Hematopoietic multipotent progenitor cell treated with erythropoietin and hydrocortisone succinate and interleukin-3 and kit ligand, for 4 days (in vitro differentiated cells): ENCODE measurements around the gene A2ML1.

Source experiments
- DNase-seq: peaks from one replicate; pipeline ENCODE4 v3.0.0-alpha.2; 2015

Gene A2ML1

DNA sequence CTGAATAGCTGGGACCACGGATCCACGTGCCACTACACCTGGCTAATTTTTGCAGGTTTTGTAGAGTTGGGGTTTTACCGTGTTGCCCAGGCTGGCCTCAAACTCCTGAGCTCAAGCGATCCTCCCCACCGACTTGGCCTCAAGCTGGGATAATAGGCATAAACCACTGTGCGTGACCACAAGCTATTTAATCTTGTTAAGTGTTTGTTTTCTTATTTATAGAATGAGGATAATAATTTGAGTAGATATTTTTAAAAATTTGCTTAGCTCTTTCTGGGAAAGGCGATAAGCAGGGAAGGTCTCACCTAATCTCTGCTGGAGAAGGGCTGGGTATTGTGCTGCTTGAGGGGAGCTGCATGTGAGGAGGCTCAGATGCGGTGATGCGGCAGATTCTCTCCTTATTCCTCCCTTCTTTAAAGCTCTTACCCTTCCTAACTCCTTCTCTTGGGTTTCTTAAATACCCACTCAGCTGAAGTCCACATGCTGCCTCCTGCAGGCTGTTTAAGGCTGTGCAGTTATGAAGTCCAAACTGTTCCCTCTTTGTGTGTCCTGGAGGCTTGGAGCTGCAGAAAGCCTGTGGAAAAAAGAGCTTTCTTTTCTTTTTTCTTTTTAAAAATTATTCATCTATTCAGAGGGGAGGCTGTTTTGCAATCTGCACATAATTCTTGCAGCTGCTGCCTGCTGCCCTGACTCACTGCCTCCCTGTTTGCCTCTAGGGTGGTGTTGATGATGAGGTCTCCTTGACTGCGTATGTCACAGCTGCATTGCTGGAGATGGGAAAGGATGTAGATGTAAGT lies 37.9 kb downstream of the A2ML1 start:
- DNase-seq = peak; percentile 80

DNA sequence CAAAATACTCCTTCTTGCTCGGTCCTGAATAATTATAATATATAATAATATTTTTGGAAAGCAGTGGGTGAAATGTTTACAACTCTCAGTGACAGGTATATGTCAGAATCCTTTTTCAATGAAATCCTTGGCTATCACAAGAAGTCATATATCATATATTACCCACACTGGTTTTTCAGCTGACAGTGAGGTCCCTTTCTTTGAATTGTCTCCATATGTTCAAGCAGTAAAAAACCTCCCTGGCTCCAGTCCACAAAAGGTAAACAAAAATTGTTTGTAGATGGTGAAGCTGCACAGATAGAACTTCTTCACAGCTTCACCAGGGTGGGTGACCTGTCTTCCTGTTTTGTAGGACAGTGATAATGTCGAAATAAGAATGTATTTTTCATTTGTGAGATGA lies 44.0 kb downstream of the A2ML1 start:
- DNase-seq = no peak

DNA sequence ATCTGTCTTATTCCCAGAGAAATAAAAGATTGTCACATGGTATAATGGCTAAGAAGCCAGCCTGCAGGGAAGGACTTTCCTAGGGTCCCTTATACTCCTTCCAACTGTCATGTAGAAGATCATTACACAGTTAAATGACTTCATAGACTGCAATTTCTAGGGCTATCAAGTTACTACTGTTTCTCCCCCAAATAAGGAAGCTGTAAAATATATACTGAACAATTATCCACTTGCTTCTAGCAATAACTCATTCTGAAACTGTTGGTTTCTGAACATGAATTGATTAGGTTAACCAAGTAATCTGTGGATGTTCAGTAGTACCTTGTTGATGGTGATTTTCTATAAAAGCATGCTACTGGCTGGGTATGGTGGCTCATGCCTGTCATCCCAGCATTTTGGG lies 44.6 kb downstream of the A2ML1 start:
- no peak for DNase-seq

DNA sequence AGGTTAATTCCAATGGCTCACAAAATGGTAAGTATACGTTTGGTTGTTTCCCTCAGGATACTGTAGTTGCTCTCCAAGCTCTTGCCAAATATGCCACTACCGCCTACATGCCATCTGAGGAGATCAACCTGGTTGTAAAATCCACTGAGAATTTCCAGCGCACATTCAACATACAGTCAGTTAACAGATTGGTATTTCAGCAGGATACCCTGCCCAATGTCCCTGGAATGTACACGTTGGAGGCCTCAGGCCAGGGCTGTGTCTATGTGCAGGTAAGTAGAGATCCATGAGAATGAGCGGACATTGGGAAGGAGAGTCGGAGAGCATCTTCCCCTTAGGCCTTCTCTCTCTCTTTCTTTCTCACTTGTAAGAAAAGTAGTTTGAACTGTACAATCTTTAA lies 45.4 kb downstream of the A2ML1 start:
- no peak for DNase-seq

DNA sequence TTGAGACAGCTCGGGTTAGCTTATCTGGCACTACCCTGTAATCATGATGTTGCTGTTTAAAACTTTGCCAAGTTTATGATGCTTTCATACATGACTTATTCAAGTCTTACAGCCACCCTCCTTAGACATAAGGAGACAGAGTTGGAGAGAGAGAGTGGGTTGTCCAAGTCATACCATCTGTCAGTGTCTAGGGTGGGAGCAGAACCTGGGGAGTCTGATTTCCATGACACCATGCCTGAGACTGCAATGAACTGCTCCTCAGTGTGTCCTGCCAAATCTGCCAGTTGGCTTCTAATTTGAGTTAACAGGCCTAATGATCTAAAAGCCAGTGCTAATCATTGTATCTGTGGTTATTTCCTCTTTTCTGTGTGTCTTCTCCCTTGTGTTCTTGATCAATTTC lies 48.2 kb downstream of the A2ML1 start:
- no peak for DNase-seq

DNA sequence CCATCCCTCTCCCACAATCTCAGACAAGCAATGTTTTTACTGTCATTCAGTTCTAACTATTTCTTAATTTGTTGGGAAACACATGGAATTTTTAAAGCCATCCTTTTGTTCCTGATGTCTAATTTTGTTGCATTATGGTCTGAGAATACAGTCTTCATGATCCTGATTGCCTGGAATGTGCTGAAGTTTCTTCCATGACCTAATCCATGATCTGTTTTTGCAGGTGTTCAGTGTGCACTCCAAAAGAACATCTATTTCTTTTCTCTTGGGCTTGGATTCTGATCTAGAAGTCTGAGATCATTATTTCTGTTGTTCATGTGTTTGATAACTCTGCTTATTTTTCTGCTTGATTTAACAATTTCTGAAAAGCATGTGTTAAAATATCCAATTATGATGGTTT lies 48.6 kb downstream of the A2ML1 start:
- DNase-seq = no peak

DNA sequence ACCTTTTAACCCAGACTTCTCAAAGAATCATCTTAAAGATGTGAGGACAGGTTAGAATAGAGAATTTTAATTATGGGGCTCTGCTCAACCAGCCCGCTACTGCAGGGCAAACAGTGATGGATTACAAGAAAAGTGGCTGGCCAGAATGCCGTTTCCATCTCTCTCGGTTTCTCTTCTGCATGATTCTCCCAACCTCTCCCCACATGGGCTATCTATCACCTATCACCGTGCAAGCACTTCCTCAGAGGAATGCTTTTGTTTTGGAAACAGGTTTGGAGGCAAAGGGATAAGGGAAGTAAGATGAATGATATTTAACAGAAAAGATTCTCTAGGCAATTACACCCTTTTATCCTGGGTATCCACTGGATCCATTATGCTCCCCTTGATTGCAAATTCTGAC lies 54.5 kb downstream of the A2ML1 start:
- no peak for DNase-seq

DNA sequence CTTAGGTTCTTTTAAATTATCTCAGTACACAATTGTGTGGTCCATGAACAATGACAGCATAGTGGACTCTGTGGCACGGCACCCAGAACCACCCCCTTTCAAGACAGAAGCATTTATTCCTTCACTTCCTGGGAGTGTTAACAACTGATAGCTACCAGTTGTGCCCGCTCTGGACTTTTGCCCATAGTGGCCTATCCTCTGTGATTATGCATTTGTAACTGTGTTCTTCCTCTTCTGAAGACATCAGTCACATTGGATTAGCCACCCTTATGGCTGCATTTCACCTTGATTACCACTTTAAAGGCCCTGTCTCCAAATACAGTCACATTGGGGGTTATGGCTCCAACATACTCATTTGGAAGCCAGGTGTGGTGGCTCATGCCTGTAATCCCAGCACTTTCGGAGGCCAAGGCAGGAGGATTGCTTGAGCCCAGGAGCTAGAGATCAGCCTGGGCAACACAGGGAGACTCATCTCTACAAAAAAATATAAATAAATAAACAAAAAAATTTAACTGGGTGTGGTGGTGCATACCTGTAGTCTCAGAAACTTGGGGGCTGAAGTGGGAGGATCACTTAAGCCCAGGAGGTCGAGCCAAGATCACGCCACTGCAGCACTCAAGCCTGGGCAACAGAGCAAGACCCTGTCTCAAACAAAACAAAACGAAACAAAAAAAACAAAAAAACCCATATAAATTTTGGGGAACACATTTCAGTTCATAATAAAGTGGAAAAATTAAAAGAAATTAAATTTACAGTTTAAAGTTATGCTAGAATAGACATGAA lies 64.3 kb downstream of the A2ML1 start:
- peak; percentile 92 for DNase-seq

DNA sequence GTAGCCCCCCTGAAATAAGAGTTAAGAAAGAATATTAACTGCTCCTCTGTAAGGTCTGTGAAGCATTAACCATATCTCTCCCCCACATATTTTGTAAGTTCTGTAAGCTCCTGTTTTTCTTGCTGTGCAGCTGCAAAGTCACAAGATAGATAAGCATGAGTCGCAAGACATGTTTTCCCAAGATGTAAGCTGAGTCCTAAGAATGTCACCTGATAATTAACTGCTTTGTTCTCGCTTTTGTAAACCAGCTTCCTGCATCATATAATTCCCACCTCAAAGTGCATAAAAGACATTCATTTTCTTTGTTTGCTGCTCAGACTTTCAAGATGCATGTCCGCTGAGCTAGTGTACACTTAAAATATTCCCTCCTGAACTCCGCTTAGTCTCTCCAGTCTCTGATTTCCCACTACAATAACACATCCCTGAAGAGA lies 64.9 kb downstream of the A2ML1 start:
- DNase-seq = peak; percentile 91

DNA sequence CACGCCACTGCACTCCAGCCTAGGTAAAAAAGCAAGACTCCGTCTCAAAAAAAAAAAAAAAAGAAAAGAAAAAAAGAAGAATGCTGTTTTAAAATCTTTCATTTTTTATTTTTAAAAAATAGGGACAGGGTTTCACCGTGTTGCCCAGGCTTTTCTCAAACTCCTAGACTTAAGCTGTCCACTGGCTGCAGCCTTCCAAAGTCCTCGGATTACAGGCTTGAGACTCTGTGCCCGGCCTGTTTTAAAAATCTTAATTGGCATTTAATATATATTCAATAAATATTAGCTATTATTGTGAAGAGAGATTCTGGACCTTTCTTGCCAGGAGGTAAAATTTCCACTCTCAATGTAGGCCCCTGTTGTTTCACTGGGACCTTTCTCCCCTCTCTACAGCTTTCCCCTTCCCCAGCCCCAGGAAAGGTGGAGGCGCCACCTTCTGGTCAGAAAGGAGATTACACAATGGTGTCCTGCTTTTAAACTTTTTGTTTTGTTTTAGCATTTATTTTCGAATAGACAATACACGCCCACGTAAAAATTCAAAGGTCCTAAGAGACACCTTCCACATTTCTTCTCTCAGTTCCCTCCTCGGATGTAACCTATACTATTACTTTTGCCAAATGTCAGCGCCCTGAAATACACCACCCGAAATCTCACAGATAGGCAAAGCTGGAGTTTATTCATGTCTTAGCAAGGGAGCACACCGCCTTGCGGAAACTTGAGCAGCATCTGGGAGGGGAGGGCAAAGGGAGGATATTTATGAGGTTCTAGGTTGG lies 68.1 kb downstream of the A2ML1 start:
- DNase-seq = peak; percentile 84

DNA sequence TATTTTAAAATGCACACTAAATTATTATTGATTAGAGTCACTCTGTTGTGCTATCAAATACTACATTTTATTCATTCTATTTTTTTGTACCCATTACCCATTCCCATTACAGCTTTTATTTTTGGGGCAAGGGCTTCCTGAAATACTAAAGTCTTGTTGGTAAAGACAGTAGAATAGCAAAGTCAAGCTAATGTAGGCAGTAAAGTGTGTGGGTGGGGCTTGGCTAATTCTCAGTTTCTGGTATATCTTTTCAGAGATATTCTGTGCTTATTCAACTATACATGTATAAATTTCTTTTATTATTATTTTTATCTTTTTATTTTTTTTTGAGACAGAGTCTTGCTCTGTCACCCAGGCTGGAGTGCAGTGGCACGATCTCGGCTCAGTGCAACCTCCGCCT lies 69.6 kb downstream of the A2ML1 start:
- DNase-seq = no peak

DNA sequence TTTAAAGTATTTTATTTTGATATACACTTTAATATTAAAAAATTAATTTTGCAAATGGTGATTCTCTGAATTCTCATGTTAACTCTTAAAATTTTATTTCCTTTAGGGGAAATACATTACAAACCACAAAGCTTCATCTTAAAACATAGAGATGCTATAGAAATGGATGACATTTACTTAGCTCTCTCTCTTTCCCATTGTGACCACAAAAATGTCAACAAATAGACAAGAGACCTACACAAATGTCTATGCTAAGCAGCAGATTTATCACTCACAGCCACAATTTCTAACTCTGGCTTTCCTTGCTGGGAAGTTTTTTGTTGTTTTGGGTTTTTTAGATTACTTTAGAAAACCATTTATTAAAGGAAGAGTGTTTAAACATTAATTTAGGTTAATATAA lies 72.0 kb downstream of the A2ML1 start:
- no peak for DNase-seq

DNA sequence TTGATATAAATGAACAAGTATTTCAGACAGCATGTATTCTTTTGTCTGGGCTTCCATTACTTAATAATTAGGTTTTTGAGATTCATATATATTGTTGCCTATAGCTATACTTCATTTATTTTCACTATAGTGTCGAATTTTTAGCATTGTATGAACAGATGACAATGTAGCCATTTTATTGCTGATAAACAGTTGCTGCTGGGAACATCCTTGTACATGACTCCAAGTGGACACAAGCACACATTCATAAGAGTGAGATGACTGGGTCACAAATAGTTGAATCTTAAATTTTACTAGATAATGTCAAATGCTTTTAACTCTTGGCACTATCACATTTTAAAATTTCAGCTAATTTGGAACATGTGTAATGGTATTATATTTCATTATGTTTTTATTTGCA lies 72.6 kb downstream of the A2ML1 start:
- DNase-seq = no peak

DNA sequence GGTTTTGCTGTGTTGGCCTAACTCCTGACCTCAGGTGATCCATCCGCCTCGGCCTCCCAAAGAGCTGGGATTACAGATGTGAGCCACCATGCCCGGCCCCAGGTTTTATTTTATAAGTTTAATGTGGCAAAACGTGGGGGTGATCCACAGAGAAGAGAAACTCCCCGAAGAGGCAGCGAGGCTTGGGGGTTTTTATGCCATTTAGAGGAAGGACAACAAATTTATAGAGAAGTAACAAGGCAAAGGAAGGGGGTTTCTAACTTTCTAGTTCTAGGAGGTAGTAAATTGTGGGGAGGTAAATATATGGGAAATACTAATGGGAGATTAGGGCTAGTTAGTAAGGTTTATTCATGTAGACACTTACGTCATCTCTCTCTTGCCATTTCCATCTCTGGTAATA lies 74.7 kb downstream of the A2ML1 start:
- no peak for DNase-seq

DNA sequence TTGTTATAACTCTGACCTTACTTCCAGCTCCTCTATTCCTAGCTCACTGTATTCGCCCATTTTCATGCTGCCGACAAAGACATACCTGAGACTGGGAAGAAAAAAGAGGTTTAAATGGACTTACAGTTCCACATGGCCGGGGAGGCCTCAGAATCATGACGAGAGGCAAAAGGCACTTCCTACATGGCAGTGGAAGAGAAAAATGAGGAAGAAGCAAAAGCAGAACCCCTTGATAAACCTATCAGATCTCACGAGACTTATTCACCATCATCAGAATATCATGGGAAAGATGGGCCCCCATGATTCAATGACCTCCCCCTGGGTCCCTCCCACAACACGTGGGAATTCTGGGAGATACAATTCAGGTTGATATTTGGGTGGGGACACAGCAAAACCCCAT lies 77.4 kb downstream of the A2ML1 start:
- DNase-seq = peak; percentile 64

DNA sequence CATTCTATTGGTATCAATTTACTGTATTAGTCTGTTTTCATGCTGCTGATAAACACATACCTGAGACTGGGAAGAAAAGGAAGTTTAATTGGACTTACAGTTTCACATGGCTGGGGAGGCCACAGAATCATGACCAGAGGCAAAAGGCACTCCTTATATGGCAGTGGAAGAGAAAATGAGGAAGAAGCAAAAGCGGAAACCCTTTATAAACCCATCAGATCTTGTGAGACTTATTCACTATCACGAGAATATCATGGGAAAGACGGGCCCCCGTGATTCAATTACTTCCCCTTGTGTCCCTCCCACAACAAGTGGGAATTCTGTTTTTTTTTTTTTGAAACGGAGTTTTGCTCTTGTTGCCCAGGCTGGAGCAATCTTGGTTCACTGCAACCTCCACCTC lies 80.3 kb downstream of the A2ML1 start:
- peak; percentile 73 for DNase-seq

DNA sequence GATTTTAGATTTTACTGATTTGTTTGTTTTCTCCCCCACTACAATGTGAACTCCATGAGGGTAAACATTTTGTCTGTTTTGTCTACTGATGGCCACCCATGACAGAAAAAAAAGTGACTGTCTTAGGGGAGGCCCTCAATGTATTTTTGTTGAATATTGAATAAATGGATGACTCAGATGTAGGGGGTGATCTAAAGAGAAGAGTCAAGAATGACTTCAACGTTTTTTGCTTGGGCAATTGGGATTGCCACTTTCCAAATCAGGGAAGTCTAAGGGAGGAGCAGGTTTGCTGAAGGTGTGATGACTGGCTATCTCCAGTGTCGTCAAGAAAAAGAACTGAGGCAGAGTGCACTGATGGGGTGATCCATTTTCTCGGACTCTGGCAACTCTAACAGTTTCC lies 81.2 kb downstream of the A2ML1 start:
- DNase-seq = no peak

DNA sequence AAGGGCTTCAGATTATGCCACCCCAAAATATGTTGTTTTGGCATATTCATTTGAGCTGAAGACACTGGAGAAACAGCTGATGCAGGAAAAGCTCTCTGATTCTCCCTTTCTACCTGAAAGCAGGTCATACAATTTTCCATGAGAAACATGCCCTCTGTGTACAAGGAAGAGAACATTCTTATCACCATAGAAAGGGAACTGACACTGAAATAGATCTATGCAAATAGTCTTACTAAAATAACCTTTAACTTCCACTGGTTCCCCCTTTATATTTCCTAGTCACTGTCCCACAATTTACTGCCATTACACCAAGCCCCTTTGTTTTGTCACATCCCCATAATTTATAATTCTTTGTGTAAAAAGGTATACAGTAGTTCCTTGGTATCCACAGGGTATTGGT lies 82.2 kb downstream of the A2ML1 start:
- DNase-seq = no peak

DNA sequence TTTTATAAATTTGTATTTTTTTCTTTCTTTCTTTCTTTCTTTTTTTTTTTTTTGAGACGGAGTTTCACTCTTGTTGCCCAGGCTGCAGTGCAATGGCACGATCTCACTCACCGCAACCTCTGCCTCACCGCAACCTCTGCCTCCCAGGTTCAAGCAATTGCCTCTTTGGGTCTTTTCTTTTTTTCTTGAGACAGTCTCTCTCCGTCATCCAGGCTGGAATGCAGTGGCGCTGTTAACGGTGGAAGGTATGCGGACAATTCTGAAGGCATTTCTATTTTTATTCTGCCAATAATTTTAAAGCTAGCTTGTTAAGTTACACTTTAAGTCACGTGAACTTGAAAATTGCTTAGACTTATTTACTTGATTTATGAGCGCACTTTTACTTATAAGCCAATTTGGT lies 83.1 kb downstream of the A2ML1 start:
- DNase-seq = no peak

DNA sequence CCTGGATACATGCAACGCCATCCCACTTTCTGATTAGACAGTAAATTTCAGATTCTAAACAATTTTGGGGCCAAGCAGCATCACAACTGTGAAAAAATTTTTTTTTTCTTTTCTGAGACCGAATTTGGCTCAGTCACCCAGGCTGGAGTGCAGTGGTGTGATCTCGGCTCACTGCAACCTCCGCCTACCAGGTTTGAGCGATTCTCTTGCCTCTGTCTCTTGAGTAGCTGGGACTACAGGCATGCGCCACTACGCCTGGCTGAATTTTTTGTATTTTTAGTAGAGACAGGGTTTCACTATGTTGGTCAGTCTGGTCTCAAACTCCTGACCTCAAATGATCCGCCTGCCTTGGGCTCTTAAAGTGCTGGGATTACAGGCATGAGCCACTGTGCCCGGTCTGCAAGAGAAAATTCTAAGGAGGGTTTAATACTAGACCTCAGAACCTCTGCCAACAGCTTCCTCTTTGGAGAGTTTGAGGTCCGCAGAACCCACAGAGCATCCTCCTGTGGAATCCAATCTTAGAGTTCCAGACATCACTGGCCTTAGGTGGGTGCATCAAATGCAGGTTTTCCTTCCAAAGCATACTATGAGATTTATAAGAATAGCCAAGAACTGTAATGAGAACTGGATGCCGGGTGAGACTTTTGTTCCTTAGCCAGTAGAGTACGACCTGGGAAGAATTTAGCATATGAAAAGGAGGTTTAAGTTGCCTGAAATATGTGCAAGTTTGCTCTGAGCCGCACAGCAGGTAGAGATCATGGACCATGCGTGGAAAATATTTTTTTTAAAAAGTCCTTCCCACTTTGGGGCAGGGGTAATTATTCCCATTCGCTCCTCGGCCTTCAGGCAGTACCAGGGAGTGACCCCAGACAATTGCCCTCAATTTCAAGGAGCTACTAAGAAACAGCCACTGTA lies 84.1 kb downstream of the A2ML1 start:
- DNase-seq = peak; percentile 34

DNA sequence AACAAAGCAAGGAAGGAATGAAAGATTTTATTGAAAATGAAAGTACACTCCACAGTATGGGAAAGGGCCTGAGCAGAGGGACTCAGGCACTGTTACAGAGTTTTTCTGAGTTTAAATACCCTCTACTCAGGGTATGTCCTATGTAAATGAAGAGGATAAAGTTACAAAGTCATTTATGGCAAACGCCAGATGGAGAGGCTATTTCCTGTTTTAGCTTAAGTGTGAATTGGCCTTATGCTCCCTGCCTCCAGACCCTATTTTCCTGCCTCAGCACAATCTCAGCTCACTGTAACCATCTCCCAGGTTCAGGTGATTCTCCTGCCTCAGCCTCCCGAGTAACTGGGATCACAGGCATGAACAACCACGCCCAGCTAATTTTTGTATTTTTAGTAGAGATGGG lies 85.1 kb downstream of the A2ML1 start:
- DNase-seq = no peak

DNA sequence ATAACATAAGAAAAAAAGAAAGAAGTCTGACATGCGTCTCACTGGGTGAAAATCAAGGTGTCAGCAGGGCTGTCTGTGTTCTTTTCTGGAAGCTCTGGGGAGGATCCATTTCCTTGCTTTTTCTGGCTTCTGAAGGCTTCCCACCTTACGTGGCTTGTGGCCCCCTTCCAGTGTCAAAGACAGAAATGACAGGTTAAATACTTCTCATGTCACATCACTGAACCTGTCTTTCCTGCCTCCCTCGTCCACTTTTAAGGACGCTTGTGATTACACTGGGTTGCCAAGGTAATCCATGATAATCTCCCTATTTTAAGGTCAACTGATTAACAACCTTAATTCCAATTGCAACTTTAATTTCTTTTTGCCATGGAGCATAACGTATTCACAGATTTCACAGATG lies 87.3 kb downstream of the A2ML1 start:
- no peak for DNase-seq
